ENCODE data around the gene POFUT2. TPM values are rescaled to one million over a fixed set of nuclear protein-coding genes. Genes with fewer than 3 reads are reported as not detected.

Gene POFUT2
- total RNA-seq, 2 experiments from 2014 or later, result 56.6 to 57.2 TPM

GRCh38 chr21:45304476-45304830, 16.8 kb upstream of the POFUT2 start:
- H3K27ac ChIP-seq (ENCODE audit: low read depth in 1 of 2, low read length in 2 of 2), result peak overlapping the region in 1 of 2 donors; percentile 34
- H3K9me3 Mint-ChIP-seq, result no peaks in the 10 kb centered on the region
- no peaks in the 10 kb centered on the region for H3K27me3 Mint-ChIP-seq
- peaks cover 29% of the 10 kb centered on the region for H3K4me1 Mint-ChIP-seq (ENCODE audit: low read depth)
- no peaks in the 10 kb centered on the region for H3K9me3 ChIP-seq (ENCODE audit: control insufficient read depth in 1 of 2, insufficient read depth in 1 of 2, low read length in 2 of 2)
- no peak overlapping the region for H3K4me3 ChIP-seq (ENCODE audit: low read length)
- peaks cover 71% of the 10 kb centered on the region for H3K4me1 ChIP-seq (ENCODE audit: insufficient read depth, low read length)
- no peak for ATAC-seq (ENCODE audit: poor library complexity)
- H3K27me3 ChIP-seq (ENCODE audit: control insufficient read depth in 1 of 2, insufficient read depth in 2 of 2, low read length in 2 of 2), result no peaks in the 10 kb centered on the region
- peak overlapping the region; percentile 93 for H3K27ac Mint-ChIP-seq
- no peaks in the 10 kb centered on the region for H3K36me3 Mint-ChIP-seq (ENCODE audit: low read depth)
- no peak overlapping the region for H3K4me3 Mint-ChIP-seq
- CTCF ChIA-PET, result no interaction called here
- no peak for TF ChIP-seq CTCF (IDR thresholded peaks at IDR 0.05)
- H3K36me3 ChIP-seq (ENCODE audit: insufficient read depth, low read length), result no peaks in the 10 kb centered on the region
- no peak for DNase-seq
- intact Hi-C loops (cut with DNase I, micrococcal nuclease), result no loop called here
- POLR2A ChIA-PET, result interaction anchor here (1.3 kb wide), 1 partner anchor 18 kb away, joined by 5 read pairs; no protein-coding TSS in a partner anchor

- no peak for DNase-seq
- ChIA-PET POLR2A (interaction anchor here (1.3 kb wide), 1 partner anchor 18 kb away, joined by 5 read pairs; no protein-coding TSS in a partner anchor), CTCF (no interaction called here)
- no peaks in the 10 kb centered on the region for H3K36me3 ChIP-seq (ENCODE audit: insufficient read depth, low read length)
- H3K9me3 Mint-ChIP-seq, result no peaks in the 10 kb centered on the region
- no peak overlapping the region for H3K4me3 Mint-ChIP-seq
- no peaks in the 10 kb centered on the region for H3K9me3 ChIP-seq (ENCODE audit: control insufficient read depth in 1 of 2, insufficient read depth in 1 of 2, low read length in 2 of 2)
- intact Hi-C loops (cut with DNase I, micrococcal nuclease), result no loop called here
- no peak for ATAC-seq (ENCODE audit: poor library complexity)
- H3K4me1 Mint-ChIP-seq (ENCODE audit: low read depth), result peaks cover 25% of the 10 kb centered on the region
- peaks cover 68% of the 10 kb centered on the region for H3K4me1 ChIP-seq (ENCODE audit: insufficient read depth, low read length)
- no peaks in the 10 kb centered on the region for H3K27me3 ChIP-seq (ENCODE audit: control insufficient read depth in 1 of 2, insufficient read depth in 2 of 2, low read length in 2 of 2)
- no peaks in the 10 kb centered on the region for H3K27me3 Mint-ChIP-seq
- TF ChIP-seq CTCF (IDR thresholded peaks at IDR 0.05), result no peak
- no peak overlapping the region for H3K4me3 ChIP-seq (ENCODE audit: low read length)
- H3K36me3 Mint-ChIP-seq (ENCODE audit: low read depth), result no peaks in the 10 kb centered on the region
- H3K27ac Mint-ChIP-seq, result peak overlapping the region; percentile 93
- no peak overlapping the region for H3K27ac ChIP-seq (ENCODE audit: low read depth in 1 of 2, low read length in 2 of 2)
Observed at GRCh38 chr21:45303751-45304475, 16.2 kb upstream of the POFUT2 start.

- H3K36me3 Mint-ChIP-seq (ENCODE audit: low read depth), result no peaks in the 10 kb centered on the region
- H3K4me3 Mint-ChIP-seq, result no peak overlapping the region
- POLR2A ChIA-PET, result interaction anchor here (1.3 to 1.9 kb wide), 2 partner anchors 19 kb away, joined by 5 to 16 read pairs; no protein-coding TSS in a partner anchor
- no peaks in the 10 kb centered on the region for H3K27me3 ChIP-seq (ENCODE audit: control insufficient read depth in 1 of 2, insufficient read depth in 2 of 2, low read length in 2 of 2)
- peak overlapping the region in 1 of 2 donors; percentile 10 for H3K27ac ChIP-seq (ENCODE audit: low read depth in 1 of 2, low read length in 2 of 2)
- intact Hi-C loops (cut with DNase I, micrococcal nuclease), result no loop called here
- no peak for TF ChIP-seq CTCF (IDR thresholded peaks at IDR 0.05)
- H3K27ac Mint-ChIP-seq, result peak overlapping the region; percentile 94
- peaks cover 22% of the 10 kb centered on the region for H3K4me1 Mint-ChIP-seq (ENCODE audit: low read depth)
- H3K9me3 Mint-ChIP-seq, result no peaks in the 10 kb centered on the region
- H3K27me3 Mint-ChIP-seq, result no peaks in the 10 kb centered on the region
- no peak for ATAC-seq (ENCODE audit: poor library complexity)
- H3K4me1 ChIP-seq (ENCODE audit: insufficient read depth, low read length), result peaks cover 60% of the 10 kb centered on the region
- no peaks in the 10 kb centered on the region for H3K9me3 ChIP-seq (ENCODE audit: control insufficient read depth in 1 of 2, insufficient read depth in 1 of 2, low read length in 2 of 2)
- DNase-seq, result no peak
- H3K36me3 ChIP-seq (ENCODE audit: insufficient read depth, low read length), result no peaks in the 10 kb centered on the region
- CTCF ChIA-PET, result interaction anchor here (1.2 kb wide), 1 partner anchor 15 kb away, joined by 3 read pairs; the partner anchor contains the start of gene POFUT2
- no peak overlapping the region for H3K4me3 ChIP-seq (ENCODE audit: low read length)
Observed at GRCh38 chr21:45303091-45303615, 15.5 kb upstream of the POFUT2 start.
